NCI-H2196 (cell line): ENCODE results near the gene GAK.

Experiments
- DNase-seq: peaks from one replicate; lab custom pipeline; 2025; ENCODE audit not compliant: unreplicated experiment; lab: John Stamatoyannopoulos, UW

Gene GAK

DNA sequence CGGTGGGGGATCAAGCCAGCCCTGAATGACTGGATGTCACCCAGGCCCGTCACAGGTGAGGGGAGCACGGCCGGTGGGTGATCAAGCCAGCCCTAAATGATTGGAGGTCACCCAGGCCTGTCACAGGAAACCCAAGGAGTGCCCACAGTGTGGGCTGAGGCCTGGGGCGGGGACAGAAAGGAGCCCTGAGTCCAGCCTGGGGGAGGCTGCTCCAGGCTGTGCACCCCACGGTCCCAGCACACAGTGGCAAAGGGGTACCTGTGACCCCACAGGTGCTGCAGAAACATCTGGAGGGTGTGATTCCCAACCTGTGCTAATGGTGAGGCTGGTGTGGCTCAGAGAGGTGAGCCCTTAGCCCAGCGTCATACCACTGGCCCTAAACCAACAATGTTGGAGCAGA is 100.0 kb downstream of the GAK start:
- DNase-seq = no peak

- DNase-seq = no peak
Measured at GRCh38 chr4:831483-831805, 100.7 kb downstream of the GAK start.

DNA sequence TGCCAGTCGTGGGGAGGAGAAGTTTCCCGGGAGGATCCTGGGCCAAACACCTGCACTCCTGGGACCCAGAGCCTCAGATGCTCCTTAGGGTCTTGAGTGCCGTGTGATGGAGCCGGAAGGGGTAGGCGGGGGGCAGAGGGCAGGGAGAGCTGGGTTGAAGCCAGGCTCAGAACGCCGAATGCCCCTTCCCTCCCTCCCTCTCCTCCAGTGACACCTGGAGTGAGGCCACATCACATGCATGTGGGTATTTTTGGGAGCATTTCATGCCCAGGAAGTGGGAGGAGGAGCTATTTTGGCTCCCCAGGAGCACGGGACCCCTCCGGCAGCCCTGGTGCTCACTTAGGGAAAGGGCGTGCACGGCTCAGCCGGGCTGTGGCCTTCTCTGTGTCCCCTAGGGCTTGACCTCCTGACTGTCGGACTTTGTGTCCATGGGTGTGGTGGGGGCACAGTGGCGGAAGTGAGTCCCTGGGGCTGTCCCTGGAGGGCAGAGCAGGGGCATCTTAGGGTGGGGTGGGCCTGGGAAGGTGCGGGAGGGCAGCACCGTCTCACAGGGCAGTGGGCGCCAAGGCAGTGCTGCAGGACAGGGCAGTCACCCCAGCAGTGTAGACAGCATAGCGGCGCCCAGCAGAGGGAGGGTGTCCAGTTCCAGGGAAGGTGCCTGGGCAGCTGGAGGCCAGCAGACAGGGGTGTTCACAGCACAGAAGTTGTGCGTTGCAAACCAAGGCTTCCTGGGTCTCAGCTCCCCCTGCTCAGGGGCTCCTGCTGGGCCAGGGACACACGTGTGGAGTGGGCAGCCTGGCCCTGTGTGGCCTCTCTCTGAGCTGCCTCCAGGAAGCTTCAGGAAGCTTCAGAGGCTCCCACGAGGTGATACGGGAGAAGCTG is 101.3 kb downstream of the GAK start:
- no peak for DNase-seq

DNA sequence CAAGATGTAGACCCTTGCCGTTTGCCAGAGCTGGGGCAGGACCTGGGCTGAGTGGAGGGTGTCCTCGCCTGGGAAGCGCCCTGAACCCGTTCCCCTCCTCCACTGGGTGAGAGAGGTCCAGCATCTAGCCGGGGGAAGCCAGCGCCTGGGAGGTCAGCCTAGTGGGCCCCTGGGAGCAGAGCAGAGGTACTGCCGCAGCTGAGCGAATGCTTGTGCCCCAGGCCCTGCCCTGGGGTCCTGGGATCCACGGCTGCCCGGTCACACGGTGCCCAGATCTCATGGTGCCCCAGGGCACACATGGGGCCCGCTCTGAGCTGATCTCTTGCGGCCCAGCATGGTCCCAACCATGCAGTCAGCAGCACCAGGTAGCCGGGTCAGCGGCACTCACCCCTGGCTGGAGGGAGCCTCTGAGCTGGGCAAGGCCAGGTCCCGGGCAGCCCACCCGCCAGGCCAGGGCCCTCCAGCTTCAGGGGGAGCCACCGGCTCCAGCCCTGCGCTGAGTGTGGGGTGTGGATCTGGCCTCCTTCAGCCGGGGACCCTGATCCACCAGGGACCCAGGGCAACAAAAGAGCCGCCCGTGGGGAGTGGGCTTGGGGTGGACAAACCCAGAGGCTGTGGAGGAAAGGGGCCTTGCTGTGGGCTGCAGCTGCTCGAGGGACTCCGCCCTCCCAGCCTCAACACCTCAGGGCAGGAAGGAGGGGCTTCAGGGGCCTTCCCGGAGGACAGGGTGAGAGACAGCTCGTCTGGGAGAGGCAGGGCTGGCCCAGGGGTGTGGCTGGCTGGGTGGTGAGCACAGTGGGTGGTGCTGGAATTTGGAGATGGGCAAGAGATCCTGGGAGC is 102.1 kb downstream of the GAK start:
- no peak for DNase-seq

DNA sequence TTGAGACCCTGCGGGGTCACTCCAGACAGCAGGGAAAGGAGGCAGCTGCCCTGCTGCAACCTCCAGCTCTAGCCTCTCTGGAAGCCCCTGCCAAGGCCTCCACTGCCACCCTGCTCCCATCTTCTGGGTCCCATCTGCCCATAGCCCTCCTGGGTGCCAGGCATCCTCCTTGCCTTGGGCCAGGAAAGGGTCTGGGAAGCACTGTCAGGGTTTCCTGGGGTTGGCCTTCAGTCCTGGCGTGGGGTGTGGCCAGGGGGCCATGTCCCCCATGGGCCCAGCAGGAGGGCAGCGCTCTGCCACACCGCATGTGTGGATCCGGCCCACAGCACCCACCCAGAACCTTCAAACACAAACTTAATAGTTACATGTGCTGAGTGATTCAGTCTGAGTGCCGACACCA is 102.8 kb downstream of the GAK start:
- DNase-seq = no peak

- DNase-seq = peak; percentile 60
Measured at GRCh38 chr4:828641-829271, 103.4 kb downstream of the GAK start.

GRCh38 chr4:827209-828081 is 104.7 kb downstream of the GAK start:
- DNase-seq = no peak

DNA sequence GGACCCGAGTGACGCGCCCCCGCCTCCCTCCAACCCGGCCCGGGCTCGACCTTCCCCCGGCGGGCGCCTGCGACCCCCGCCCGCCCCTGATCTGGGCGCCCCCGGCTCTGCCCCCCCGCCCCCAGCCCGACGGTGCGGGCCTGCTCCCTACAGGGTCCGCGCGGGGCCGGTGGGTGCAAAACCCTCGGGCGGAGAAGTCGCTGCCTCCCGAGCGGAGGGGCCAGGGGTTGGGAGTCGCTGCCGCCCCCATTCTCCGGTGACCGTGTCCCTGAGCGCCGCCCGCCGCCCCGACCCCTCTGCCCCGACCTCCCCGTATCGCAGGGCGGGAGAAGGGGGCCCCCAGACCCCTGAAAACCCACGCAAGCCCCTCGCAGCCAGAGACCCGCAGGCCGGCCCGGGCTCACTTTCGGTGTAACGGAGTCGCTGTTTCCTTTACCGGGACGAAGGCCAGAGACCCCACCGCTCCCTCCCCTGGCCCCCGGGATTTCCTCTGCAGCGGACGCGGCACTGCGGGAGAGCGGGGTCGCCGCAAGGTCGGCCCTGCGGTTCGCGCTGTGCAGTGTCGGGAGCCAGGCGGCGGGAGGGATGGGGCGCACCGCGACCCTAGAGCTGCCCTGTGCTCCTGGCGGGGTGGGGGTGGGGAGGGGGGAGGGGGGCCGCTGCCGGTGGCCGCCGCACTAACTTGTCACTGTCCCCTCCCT is 105.5 kb downstream of the GAK start:
- no peak for DNase-seq

- peak; percentile 73 for DNase-seq
Measured at GRCh38 chr4:825971-826330, 106.2 kb downstream of the GAK start, which contains the start of gene CPLX1. Gene CPLX1, minus strand, starts transcription at chr4:826129. Its CDS starts 1,607 bp downstream, at chr4:824522.

GRCh38 chr4:825063-825970 is 106.8 kb downstream of the GAK start:
- DNase-seq = no peak

DNA sequence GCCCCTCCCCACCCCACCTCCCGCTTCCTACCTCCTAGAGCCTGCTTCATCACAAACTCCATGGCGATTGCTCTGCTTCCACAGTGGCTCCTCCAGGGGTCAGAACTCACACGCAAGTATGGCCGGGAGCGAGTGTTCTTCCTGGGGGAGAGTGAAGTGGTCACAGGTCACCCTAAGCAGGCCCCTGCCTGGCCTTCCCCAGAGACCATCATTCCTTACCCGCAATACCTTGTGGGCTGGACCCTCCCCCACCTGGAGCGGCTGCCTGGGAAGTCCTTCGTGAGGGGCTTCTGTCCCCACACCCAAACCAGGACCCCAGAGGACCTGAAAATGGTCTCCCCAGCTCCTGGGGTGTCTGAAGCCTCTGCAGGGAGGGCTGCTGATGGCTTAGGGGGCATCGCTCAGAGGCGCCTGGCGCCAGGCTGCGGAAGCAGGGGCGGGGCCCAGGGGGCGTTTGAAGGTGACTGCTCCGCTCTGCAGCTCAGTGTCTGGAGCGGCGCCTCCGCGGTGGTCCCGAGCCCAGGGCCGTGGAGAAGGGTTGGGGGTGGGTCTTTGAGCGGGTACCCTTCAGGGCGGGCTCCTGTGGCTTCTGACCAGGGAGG is 107.6 kb downstream of the GAK start:
- no peak for DNase-seq

GRCh38 chr4:823761-824460 is 108.2 kb downstream of the GAK start:
- DNase-seq = no peak

DNA sequence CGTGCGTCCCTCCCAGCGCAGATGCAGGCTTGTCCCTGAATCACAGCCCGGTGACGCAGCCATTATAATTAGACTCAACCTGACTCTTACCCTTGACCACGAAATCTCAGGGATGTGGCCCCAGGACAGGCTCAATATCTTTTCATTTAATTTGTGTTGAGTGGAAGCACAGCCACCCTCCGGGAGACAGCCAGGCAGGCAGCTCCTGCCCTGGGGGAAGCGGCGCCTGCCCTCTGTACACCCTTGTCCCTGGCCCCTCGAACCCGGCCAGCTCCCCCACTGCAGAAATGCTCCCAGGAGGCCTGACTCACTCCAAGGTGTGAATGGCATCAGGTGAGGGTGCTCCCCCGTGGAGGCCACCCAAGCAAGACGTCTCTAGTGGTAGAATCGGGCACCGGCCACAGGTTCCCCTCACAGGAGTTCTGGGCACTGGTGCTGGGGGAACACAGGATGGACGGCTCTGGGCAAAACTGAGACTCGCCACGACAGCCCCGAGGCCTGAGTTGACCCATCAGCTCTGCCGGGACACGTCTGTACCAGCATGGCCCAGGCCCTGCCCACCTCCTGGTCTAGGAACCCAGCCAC is 108.8 kb downstream of the GAK start:
- no peak for DNase-seq

DNA sequence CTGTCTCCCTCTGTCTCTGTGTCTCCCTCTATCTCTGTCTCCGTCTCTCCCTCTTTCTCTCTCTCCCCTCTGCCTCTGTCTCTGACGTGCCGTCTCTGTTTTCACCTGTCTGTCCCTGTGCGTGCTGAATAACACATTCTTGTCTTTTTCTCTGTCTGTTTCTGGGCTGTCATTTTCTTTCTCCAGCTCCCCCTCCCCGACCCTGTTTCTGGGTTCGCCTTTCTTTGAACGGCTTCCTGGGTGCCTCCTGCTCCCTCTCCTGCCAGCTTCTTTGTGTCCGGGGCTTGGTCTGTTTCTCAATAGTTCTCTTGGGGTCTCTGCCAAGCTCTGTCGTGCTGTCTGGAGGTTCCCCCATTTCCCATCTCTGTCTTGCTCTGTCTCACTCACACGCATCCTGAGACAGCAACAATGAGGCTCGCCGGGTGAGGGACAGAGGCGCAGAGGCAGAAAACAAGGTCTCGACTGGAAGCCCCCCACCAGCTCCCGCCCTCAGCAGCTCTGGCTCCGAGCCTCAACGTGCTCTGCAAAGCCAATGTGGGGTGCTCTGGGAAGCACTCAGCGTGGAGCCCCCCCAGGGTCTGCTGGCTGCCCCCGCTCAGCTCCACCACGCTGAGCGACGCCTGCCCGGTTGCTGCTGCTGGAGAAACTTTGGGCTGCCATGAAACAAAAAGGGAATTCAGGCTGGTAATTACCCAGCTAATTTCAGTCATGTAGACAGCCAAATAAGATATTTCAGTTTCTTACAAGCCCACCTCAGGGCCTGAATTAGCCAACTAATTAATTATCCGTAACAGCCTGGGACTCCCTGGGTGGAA is 109.5 kb downstream of the GAK start:
- no peak for DNase-seq

- DNase-seq = no peak
Measured at GRCh38 chr4:821631-822030, 110.5 kb downstream of the GAK start.

GRCh38 chr4:821181-821591 is 110.9 kb downstream of the GAK start:
- DNase-seq = no peak
